IPS-11a (cell line): ENCODE data around the gene PCMT1.
"Not testable (repeated sequence)": the region's sequence is repeated elsewhere in the genome, so short reads cannot be mapped to it uniquely, and the experiment has no call there.

Experiments used
- H3K4me3 ChIP-seq: one replicate; pipeline ENCODE4 v1.5.1; 2013; ENCODE audit warnings: low read depth, low read length, control low read depth

PCMT1 gene

GRCh38 chr6:149852881-149853280 lies 103.3 kb downstream of the PCMT1 start:
- H3K4me3 ChIP-seq = no peak overlapping the region

GRCh38 chr6:149854017-149854416 lies 104.5 kb downstream of the PCMT1 start:
- not testable (repeated sequence) for H3K4me3 ChIP-seq

- no peak overlapping the region for H3K4me3 ChIP-seq
Measured at GRCh38 chr6:149854532-149854931, 105.0 kb downstream of the PCMT1 start.

GRCh38 chr6:149855040-149855654 lies 105.6 kb downstream of the PCMT1 start:
- no peak overlapping the region for H3K4me3 ChIP-seq

- no peak overlapping the region for H3K4me3 ChIP-seq
Measured at GRCh38 chr6:149855741-149856140, 106.2 kb downstream of the PCMT1 start.

- no peak overlapping the region for H3K4me3 ChIP-seq
Measured at GRCh38 chr6:149856256-149856994, 106.9 kb downstream of the PCMT1 start.

- H3K4me3 ChIP-seq = no peak overlapping the region
Measured at GRCh38 chr6:149857541-149857940, 108.0 kb downstream of the PCMT1 start.

- H3K4me3 ChIP-seq = no peak overlapping the region
Measured at GRCh38 chr6:149859368-149859767, 109.8 kb downstream of the PCMT1 start.

GRCh38 chr6:149859938-149860337 lies 110.4 kb downstream of the PCMT1 start:
- no peak overlapping the region for H3K4me3 ChIP-seq

GRCh38 chr6:149860513-149860833 lies 110.9 kb downstream of the PCMT1 start:
- no peak overlapping the region for H3K4me3 ChIP-seq
